Mucosa of descending colon (tissue), 3 donors: Measurements from ENCODE around the gene ABHD2. TPM values are rescaled to one million over a fixed set of nuclear protein-coding genes. Genes with fewer than 3 reads are reported as not detected.

Source experiments
- ATAC-seq: fragments of 200-7000 bp; cut with Tn5 transposase; one replicate; pipeline ENCODE4 v1.9.1; 2020; ENCODE audit warnings: mild to moderate bottlenecking, moderate library complexity
- DNase-seq, 3 donors: peaks; one replicate each; pipeline ENCODE4 v3.0.0-alpha.2; 2020
- H3K36me3 ChIP-seq: fragments of 200-600 bp; one replicate; pipeline ENCODE4 v1.8.0; 2021; ENCODE audit warnings: low read depth, mild to moderate bottlenecking
- H3K4me1 ChIP-seq: fragments of 200-600 bp; one replicate; pipeline ENCODE4 v1.8.0; 2021; ENCODE audit warnings: low read depth, mild to moderate bottlenecking
- H3K4me3 ChIP-seq: fragments of 200-600 bp; one replicate; pipeline ENCODE4 v1.8.0; 2021; ENCODE audit warnings: mild to moderate bottlenecking
- H3K9me3 ChIP-seq: fragments of 200-600 bp; one replicate; pipeline ENCODE4 v1.8.0; 2021; ENCODE audit warnings: mild to moderate bottlenecking
- CTCF ChIP-seq: fragments of 200-600 bp; IDR thresholded peaks from one replicate; pipeline ENCODE4 v1.8.0; 2022; ENCODE audit warnings: antibody characterized with exemption, mild to moderate bottlenecking
- intact Hi-C, 2 donors: fragments of 100-400 bp; cut with DNase I in 1 of 2; cut with micrococcal nuclease in 1 of 2; formaldehyde crosslinking; loops; one replicate each; pipeline versions ENCODE4 v1.11.0 to v1.11.1; 2022; cut with DNase I, micrococcal nuclease
- total RNA-seq, 3 donors: library from RNA; stranded (reverse); fragmentation: NEBNext Ultra II Directional in 2 of 3; extraction: Animal tissue kit (Norgen Biotek cat#: 25700) in 2 of 3; gene quantifications; one replicate each; pipeline versions ENCODE4 v1.2.1 to v1.2.4, GENCODE V29; 2021 to 2023
- donor health status: DM: no; HTN: no; CAD: no; lungs with moderate emphysema.
- donor health status: DM: no; HTN: no; CAD: no.
- donor health status: DM: no; HTN: yes; CAD: no.

ABHD2 gene
- total RNA-seq, 3 donors from 2014 or later = 82.2 to 156 (median 92.7) TPM

DNA sequence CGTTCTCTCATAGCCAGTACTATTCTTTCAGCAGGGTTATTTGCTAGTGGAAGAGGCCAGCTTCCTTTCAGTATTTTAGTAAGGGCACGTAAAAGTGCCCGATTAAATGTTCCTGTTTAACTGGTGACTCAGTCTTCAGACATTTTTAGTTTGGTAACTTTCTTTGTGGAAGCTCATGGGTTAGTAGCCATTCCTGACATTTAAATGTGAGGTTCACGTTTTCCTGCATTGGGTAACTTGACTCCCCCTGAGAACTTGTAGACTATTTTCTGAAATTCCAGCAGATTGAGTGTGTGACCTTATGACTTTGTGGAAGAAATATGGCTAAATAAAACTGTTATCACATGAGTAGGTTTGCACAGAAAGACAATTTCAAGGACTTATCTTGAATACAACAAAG lies 16.9 kb downstream of the ABHD2 start:
- intact Hi-C loops = no loop called here
- no peaks in the 10 kb centered on the region for H3K9me3 ChIP-seq
- TF ChIP-seq CTCF = no peak
- peaks cover 10% of the 10 kb centered on the region for H3K4me1 ChIP-seq
- H3K36me3 ChIP-seq = no peaks in the 10 kb centered on the region
- DNase-seq = no peak
- no peak overlapping the region for H3K4me3 ChIP-seq
- ATAC-seq = no peak

DNA sequence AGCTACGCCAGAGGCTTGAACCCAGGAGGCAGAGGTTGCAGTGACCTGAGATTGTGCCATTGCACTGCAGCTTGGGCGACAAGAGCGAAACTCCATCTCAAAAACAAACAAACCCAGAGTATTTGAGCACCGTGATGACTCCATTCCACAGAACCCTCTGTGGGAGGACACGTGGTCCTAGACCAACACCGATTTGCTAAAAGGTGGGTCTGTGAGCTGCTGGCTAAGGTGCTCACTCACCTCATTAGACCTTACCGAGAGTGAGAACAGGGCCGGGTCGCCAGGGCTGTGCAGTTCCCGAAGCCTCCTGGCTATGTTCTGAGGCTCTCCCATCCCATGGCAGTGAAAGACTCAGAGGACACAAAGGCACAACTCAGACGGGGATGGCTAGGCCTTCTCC lies 17.9 kb downstream of the ABHD2 start:
- DNase-seq (no peak), ATAC-seq (no peak)
- Histone ChIP-seq H3K36me3 (no peaks in the 10 kb centered on the region), H3K4me1 (peaks cover 5% of the 10 kb centered on the region), H3K9me3 (no peaks in the 10 kb centered on the region), H3K4me3 (no peak overlapping the region)
- intact Hi-C loops = no loop called here
- no peak for TF ChIP-seq CTCF

DNA sequence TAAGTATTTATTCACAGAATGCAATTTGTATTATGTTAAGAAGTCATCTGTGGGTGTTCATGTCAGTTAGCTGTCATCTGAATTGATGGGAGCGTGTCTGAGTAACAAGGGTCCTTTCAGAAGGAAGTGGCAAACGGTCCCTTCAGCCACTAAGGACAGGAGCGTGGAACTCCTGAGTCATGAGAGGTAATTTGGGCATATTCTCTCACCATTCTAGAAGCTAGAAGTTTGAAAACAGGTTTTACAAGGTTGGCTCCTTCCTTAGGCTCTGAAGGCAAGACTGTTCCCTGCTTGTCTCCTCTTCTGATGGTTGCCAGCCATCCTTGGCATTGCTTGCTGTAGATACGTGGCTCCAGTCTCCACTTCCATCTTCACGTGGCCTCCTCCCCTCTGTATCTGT lies 19.7 kb downstream of the ABHD2 start:
- TF ChIP-seq CTCF = no peak
- H3K4me1 ChIP-seq = peaks cover 21% of the 10 kb centered on the region
- no peak for ATAC-seq

DNA sequence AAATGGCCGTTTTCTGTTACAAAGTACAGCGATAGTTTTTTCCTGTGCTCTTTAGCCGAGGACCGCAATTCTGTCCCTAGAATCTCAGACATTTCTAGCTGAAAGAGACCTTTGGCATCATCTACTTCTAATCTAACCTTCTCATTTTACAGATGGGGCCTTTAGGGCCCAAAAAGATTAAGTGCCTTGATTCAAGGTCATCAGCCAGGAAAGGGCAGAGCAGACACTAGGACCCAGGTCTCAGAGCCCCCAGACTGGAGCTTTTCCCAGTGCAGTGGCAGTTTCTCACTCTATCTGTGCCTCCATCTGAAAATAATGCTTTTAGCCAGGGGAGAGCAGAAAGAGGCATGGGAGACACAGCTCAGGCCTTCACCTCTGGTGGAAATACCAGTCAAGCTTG lies 20.6 kb downstream of the ABHD2 start:
- Histone ChIP-seq H3K36me3 (no peaks in the 10 kb centered on the region), H3K4me3 (no peak overlapping the region), H3K9me3 (no peaks in the 10 kb centered on the region), H3K4me1 (peaks cover 25% of the 10 kb centered on the region)
- TF ChIP-seq CTCF = no peak
- DNase-seq (no peak), ATAC-seq (no peak)
- intact Hi-C loops = no loop called here

More for the DNA sequence above, 19.7 kb downstream of the ABHD2 start:
- Histone ChIP-seq H3K4me3 (no peak overlapping the region), H3K9me3 (no peaks in the 10 kb centered on the region), H3K36me3 (no peaks in the 10 kb centered on the region)
- intact Hi-C loops = no loop called here
- DNase-seq = no peak

GRCh38 chr15:89109238-89109637 lies 21.0 kb downstream of the ABHD2 start:
- Histone ChIP-seq H3K36me3 (no peaks in the 10 kb centered on the region), H3K4me1 (peaks cover 25% of the 10 kb centered on the region), H3K4me3 (no peak overlapping the region), H3K9me3 (no peaks in the 10 kb centered on the region)
- DNase-seq (no peak), ATAC-seq (no peak)
- intact Hi-C loops = no loop called here
- TF ChIP-seq CTCF = no peak

GRCh38 chr15:89110060-89110459 lies 21.8 kb downstream of the ABHD2 start:
- Histone ChIP-seq H3K9me3 (no peaks in the 10 kb centered on the region), H3K4me1 (peaks cover 25% of the 10 kb centered on the region), H3K36me3 (no peaks in the 10 kb centered on the region), H3K4me3 (no peak overlapping the region)
- no peak for ATAC-seq
- no peak for TF ChIP-seq CTCF
- DNase-seq = no peak
- intact Hi-C loops = no loop called here
